Mucosa of descending colon (tissue), 3 donors: ENCODE data around the gene TOLLIP. TPM values are rescaled to one million over a fixed set of nuclear protein-coding genes. Genes with fewer than 3 reads are reported as not detected.
A peak's percentile ranks its signal among the peaks of the same experiment; 100 is the strongest.

Source experiments
- ATAC-seq: fragments of 200-7000 bp; cut with Tn5 transposase; one replicate; pipeline ENCODE4 v1.9.1; 2020; ENCODE audit warnings: mild to moderate bottlenecking, moderate library complexity
- DNase-seq, 3 donors: peaks; one replicate each; pipeline ENCODE4 v3.0.0-alpha.2; 2020
- H3K36me3 ChIP-seq: fragments of 200-600 bp; one replicate; pipeline ENCODE4 v1.8.0; 2021; ENCODE audit warnings: low read depth, mild to moderate bottlenecking
- H3K4me1 ChIP-seq: fragments of 200-600 bp; one replicate; pipeline ENCODE4 v1.8.0; 2021; ENCODE audit warnings: low read depth, mild to moderate bottlenecking
- H3K4me3 ChIP-seq: fragments of 200-600 bp; one replicate; pipeline ENCODE4 v1.8.0; 2021; ENCODE audit warnings: mild to moderate bottlenecking
- H3K9me3 ChIP-seq: fragments of 200-600 bp; one replicate; pipeline ENCODE4 v1.8.0; 2021; ENCODE audit warnings: mild to moderate bottlenecking
- CTCF ChIP-seq: fragments of 200-600 bp; IDR thresholded peaks from one replicate; pipeline ENCODE4 v1.8.0; 2022; ENCODE audit warnings: antibody characterized with exemption, mild to moderate bottlenecking
- intact Hi-C, 2 donors: fragments of 100-400 bp; cut with DNase I in 1 of 2; cut with micrococcal nuclease in 1 of 2; formaldehyde crosslinking; loops; one replicate each; pipeline versions ENCODE4 v1.11.0 to v1.11.1; 2022; cut with DNase I, micrococcal nuclease
- total RNA-seq, 3 donors: library from RNA; stranded (reverse); fragmentation: NEBNext Ultra II Directional in 2 of 3; extraction: Animal tissue kit (Norgen Biotek cat#: 25700) in 2 of 3; gene quantifications; one replicate each; pipeline versions ENCODE4 v1.2.1 to v1.2.4, GENCODE V29; 2021 to 2023
- donor health status: DM: no; HTN: no; CAD: no; lungs with moderate emphysema.
- donor health status: DM: no; HTN: no; CAD: no.
- donor health status: DM: no; HTN: yes; CAD: no.

Gene TOLLIP
- total RNA-seq, 3 donors from 2014 or later = 62.4 to 65.4 (median 62.5) TPM

GRCh38 chr11:1354125-1354938 lies 44.9 kb upstream of the TOLLIP start:
- no peak for TF ChIP-seq CTCF
- H3K4me1 ChIP-seq = no peaks in the 10 kb centered on the region
- intact Hi-C loops = no loop called here
- ATAC-seq (no peak), DNase-seq (peak in 1 of 3 donors; percentile 11)
- no peak overlapping the region for H3K4me3 ChIP-seq
- H3K36me3 ChIP-seq = no peaks in the 10 kb centered on the region
- H3K9me3 ChIP-seq = no peaks in the 10 kb centered on the region

GRCh38 chr11:1353383-1354124 lies 44.1 kb upstream of the TOLLIP start:
- ATAC-seq = no peak
- no peak for TF ChIP-seq CTCF

GRCh38 chr11:1352696-1353382 lies 43.4 kb upstream of the TOLLIP start:
- Histone ChIP-seq H3K4me3 (no peak overlapping the region), H3K4me1 (no peaks in the 10 kb centered on the region), H3K36me3 (no peaks in the 10 kb centered on the region), H3K9me3 (no peaks in the 10 kb centered on the region)
- TF ChIP-seq CTCF = no peak
- DNase-seq = no peak
- ATAC-seq = no peak
- intact Hi-C loops = no loop called here

More at GRCh38 chr11:1353383-1354124, 44.1 kb upstream of the TOLLIP start:
- no peak overlapping the region for H3K4me3 ChIP-seq
- peak in 1 of 3 donors; percentile 15 for DNase-seq
- H3K4me1 ChIP-seq = no peaks in the 10 kb centered on the region
- H3K36me3 ChIP-seq = no peaks in the 10 kb centered on the region
- intact Hi-C loops = no loop called here
- H3K9me3 ChIP-seq = no peaks in the 10 kb centered on the region

- no peak for DNase-seq
Measured at GRCh38 chr11:1351278-1351937, 42.0 kb upstream of the TOLLIP start.

More at GRCh38 chr11:1351278-1351937, 42.0 kb upstream of the TOLLIP start:
- ATAC-seq = no peak
- Histone ChIP-seq H3K36me3 (no peaks in the 10 kb centered on the region), H3K9me3 (no peaks in the 10 kb centered on the region), H3K4me1 (no peaks in the 10 kb centered on the region), H3K4me3 (no peak overlapping the region)
- no peak for TF ChIP-seq CTCF
- intact Hi-C loops = no loop called here
